ENCODE measurements around the gene AAGAB. TPM values are rescaled to one million over a fixed set of nuclear protein-coding genes. Genes with fewer than 3 reads are reported as not detected.
"Not testable (repeated sequence)": the region's sequence is repeated elsewhere in the genome, so short reads cannot be mapped to it uniquely, and the experiment has no call there.

AAGAB gene
- total RNA-seq, 2 experiments from 2014 or later = 46.8 to 57.0 TPM

- Mint-ChIP-seq H3K9me3 (ENCODE audit: low read depth) (no peaks in the 10 kb centered on the region), H3K27ac (no peak overlapping the region), H3K4me3 (no peak overlapping the region), H3K27me3 (no peaks in the 10 kb centered on the region), H3K36me3 (peaks cover 34% of the 10 kb centered on the region), H3K4me1 (peaks cover 25% of the 10 kb centered on the region)
- CTCF ChIA-PET = no interaction called here
- ATAC-seq (no peak), DNase-seq (no peak)
These were observed 88.9 kb downstream of the AAGAB start for GRCh38 chr15:67165254-67166253.

- H3K9me3 Mint-ChIP-seq (ENCODE audit: low read depth) = no peaks in the 10 kb centered on the region
- no peak for ATAC-seq
- CTCF ChIA-PET = no interaction called here
- H3K4me3 Mint-ChIP-seq = no peak overlapping the region
- no peak for DNase-seq
- no peaks in the 10 kb centered on the region for H3K27me3 Mint-ChIP-seq
- H3K36me3 Mint-ChIP-seq = peaks cover 27% of the 10 kb centered on the region
- H3K4me1 Mint-ChIP-seq = peaks cover 25% of the 10 kb centered on the region
- no peak overlapping the region for H3K27ac Mint-ChIP-seq
These were observed 89.6 kb downstream of the AAGAB start for GRCh38 chr15:67164811-67165253.

GRCh38 chr15:67164401-67164791, 90.1 kb downstream of the AAGAB start:
- Mint-ChIP-seq H3K4me1 (peaks cover 22% of the 10 kb centered on the region), H3K9me3 (ENCODE audit: low read depth) (no peaks in the 10 kb centered on the region), H3K27ac (no peak overlapping the region), H3K27me3 (no peaks in the 10 kb centered on the region), H3K4me3 (no peak overlapping the region), H3K36me3 (peaks cover 29% of the 10 kb centered on the region)
- CTCF ChIA-PET = interaction anchor here (0.7 to 0.8 kb wide), 2 partner anchors 9 to 46 kb away, joined by 3 read pairs; no protein-coding TSS in a partner anchor
- DNase-seq = no peak
- no peak for ATAC-seq

- no peak overlapping the region for H3K27ac Mint-ChIP-seq
- CTCF ChIA-PET = no interaction called here
- H3K9me3 Mint-ChIP-seq (ENCODE audit: low read depth) = no peaks in the 10 kb centered on the region
- peaks cover 24% of the 10 kb centered on the region for H3K36me3 Mint-ChIP-seq
- DNase-seq (no peak), ATAC-seq (no peak)
- H3K4me1 Mint-ChIP-seq = peaks cover 13% of the 10 kb centered on the region
- H3K4me3 Mint-ChIP-seq = no peak overlapping the region
- H3K27me3 Mint-ChIP-seq = no peaks in the 10 kb centered on the region
These were observed 91.3 kb downstream of the AAGAB start for GRCh38 chr15:67163180-67163579.

- no peak overlapping the region for H3K27ac Mint-ChIP-seq
- no peak overlapping the region for H3K4me3 Mint-ChIP-seq
- H3K36me3 Mint-ChIP-seq = peaks cover 24% of the 10 kb centered on the region
- H3K9me3 Mint-ChIP-seq (ENCODE audit: low read depth) = no peaks in the 10 kb centered on the region
- DNase-seq = no peak
- ATAC-seq = no peak
- no peaks in the 10 kb centered on the region for H3K27me3 Mint-ChIP-seq
- H3K4me1 Mint-ChIP-seq = peaks cover 18% of the 10 kb centered on the region
- CTCF ChIA-PET = no interaction called here
These were observed 92.6 kb downstream of the AAGAB start for GRCh38 chr15:67161881-67162280.

- Mint-ChIP-seq H3K4me1 (peaks cover 21% of the 10 kb centered on the region), H3K4me3 (no peak overlapping the region), H3K36me3 (peaks cover 27% of the 10 kb centered on the region), H3K27me3 (no peaks in the 10 kb centered on the region), H3K9me3 (ENCODE audit: low read depth) (no peaks in the 10 kb centered on the region), H3K27ac (no peak overlapping the region)
- CTCF ChIA-PET = no interaction called here
- DNase-seq = no peak
- ATAC-seq = no peak
These were observed 93.0 kb downstream of the AAGAB start for GRCh38 chr15:67161412-67161811.

- ATAC-seq (no peak), DNase-seq (no peak)
- peaks cover 35% of the 10 kb centered on the region for H3K4me1 Mint-ChIP-seq
- no peak overlapping the region for H3K27ac Mint-ChIP-seq
- peaks cover 43% of the 10 kb centered on the region for H3K36me3 Mint-ChIP-seq
- no peaks in the 10 kb centered on the region for H3K27me3 Mint-ChIP-seq
- H3K4me3 Mint-ChIP-seq = no peak overlapping the region
- H3K9me3 Mint-ChIP-seq (ENCODE audit: low read depth) = peaks cover 3% of the 10 kb centered on the region
- CTCF ChIA-PET = no interaction called here
These were observed 96.1 kb downstream of the AAGAB start for GRCh38 chr15:67158367-67158766.

GRCh38 chr15:67157521-67158252, 96.8 kb downstream of the AAGAB start:
- H3K4me3 Mint-ChIP-seq = no peak overlapping the region

GRCh38 chr15:67156834-67157233, 97.6 kb downstream of the AAGAB start:
- no peak for DNase-seq
- no peak overlapping the region for H3K4me3 Mint-ChIP-seq
- no peak for ATAC-seq
- no peak overlapping the region for H3K27ac Mint-ChIP-seq
- no peaks in the 10 kb centered on the region for H3K27me3 Mint-ChIP-seq
- peaks cover 47% of the 10 kb centered on the region for H3K36me3 Mint-ChIP-seq
- CTCF ChIA-PET = interaction anchor here (1.4 kb wide), 1 partner anchor 43 kb away, joined by 3 read pairs; no protein-coding TSS in a partner anchor
- H3K4me1 Mint-ChIP-seq = peaks cover 40% of the 10 kb centered on the region
- H3K9me3 Mint-ChIP-seq (ENCODE audit: low read depth) = peaks cover 3% of the 10 kb centered on the region

More at GRCh38 chr15:67157521-67158252, 96.8 kb downstream of the AAGAB start:
- CTCF ChIA-PET = no interaction called here
- no peak for DNase-seq
- Mint-ChIP-seq H3K4me1 (peaks cover 34% of the 10 kb centered on the region), H3K36me3 (peaks cover 44% of the 10 kb centered on the region), H3K9me3 (ENCODE audit: low read depth) (peaks cover 3% of the 10 kb centered on the region), H3K27me3 (no peaks in the 10 kb centered on the region), H3K27ac (no peak overlapping the region)
- ATAC-seq = no peak

GRCh38 chr15:67156426-67156825, 98.0 kb downstream of the AAGAB start:
- ATAC-seq (no peak), DNase-seq (no peak)
- CTCF ChIA-PET = interaction anchor here (1.4 kb wide), 1 partner anchor 43 kb away, joined by 3 read pairs; no protein-coding TSS in a partner anchor
- Mint-ChIP-seq H3K36me3 (peaks cover 47% of the 10 kb centered on the region), H3K4me3 (no peak overlapping the region), H3K27me3 (no peaks in the 10 kb centered on the region), H3K4me1 (peaks cover 42% of the 10 kb centered on the region), H3K9me3 (ENCODE audit: low read depth) (peaks cover 3% of the 10 kb centered on the region), H3K27ac (no peak overlapping the region)

GRCh38 chr15:67154249-67154648, 100.2 kb downstream of the AAGAB start:
- no peak for ATAC-seq
- Mint-ChIP-seq H3K4me3 (no peak overlapping the region), H3K9me3 (ENCODE audit: low read depth) (peaks cover 3% of the 10 kb centered on the region), H3K4me1 (peaks cover 55% of the 10 kb centered on the region), H3K27me3 (no peaks in the 10 kb centered on the region), H3K27ac (no peak overlapping the region), H3K36me3 (peaks cover 45% of the 10 kb centered on the region)
- DNase-seq = no peak
- CTCF ChIA-PET = no interaction called here

GRCh38 chr15:67153044-67153443, 101.4 kb downstream of the AAGAB start:
- H3K27me3 Mint-ChIP-seq; H3K4me3 Mint-ChIP-seq; CTCF ChIA-PET; H3K27ac Mint-ChIP-seq; DNase-seq; ATAC-seq; H3K9me3 Mint-ChIP-seq (ENCODE audit: low read depth): not testable (repeated sequence)
- Mint-ChIP-seq H3K36me3 (peaks cover 43% of the 10 kb centered on the region), H3K4me1 (peaks cover 67% of the 10 kb centered on the region)

- Mint-ChIP-seq H3K4me3 (no peak overlapping the region), H3K27ac (no peak overlapping the region), H3K27me3 (no peaks in the 10 kb centered on the region), H3K36me3 (peaks cover 39% of the 10 kb centered on the region), H3K9me3 (ENCODE audit: low read depth) (peaks cover 3% of the 10 kb centered on the region), H3K4me1 (peaks cover 69% of the 10 kb centered on the region)
- no peak for ATAC-seq
- DNase-seq = no peak
- CTCF ChIA-PET = interaction anchor here (1.0 kb wide), 1 partner anchor 15 kb away, joined by 3 read pairs; no protein-coding TSS in a partner anchor
These were observed 102.0 kb downstream of the AAGAB start for GRCh38 chr15:67152429-67152828.

All from activated CD8-positive, alpha-beta memory T cell treated with anti-CD3 and anti-CD28 coated beads, Interleukin-2, amount 10 ng/mL, durations not matched to agents 7 days and 5 days (primary cell).